Endometrial microvascular endothelial cells (primary cell): Measurements from ENCODE around the gene RHOT2. TPM values are rescaled to one million over a fixed set of nuclear protein-coding genes. Genes with fewer than 3 reads are reported as not detected.

Experiments used
- in situ Hi-C: cut with HindIII; loops from 2 replicates; pipeline ENCODE4 v1.10.0; 2017; ENCODE audit warnings: low sequenced_read_pairs, low pct_unique_long_range_greater_than_20kb; ENCODE audit errors: inconsistent ontology term
- total RNA-seq: library from RNA; depleted of rRNA; stranded (reverse); fragments of >200 nt; gene quantifications from one replicate; pipeline ENCODE4 v1.2.3, GENCODE V29; 2015; ENCODE audit errors: inconsistent ontology term

Gene RHOT2
- 41.3 TPM for total RNA-seq

DNA sequence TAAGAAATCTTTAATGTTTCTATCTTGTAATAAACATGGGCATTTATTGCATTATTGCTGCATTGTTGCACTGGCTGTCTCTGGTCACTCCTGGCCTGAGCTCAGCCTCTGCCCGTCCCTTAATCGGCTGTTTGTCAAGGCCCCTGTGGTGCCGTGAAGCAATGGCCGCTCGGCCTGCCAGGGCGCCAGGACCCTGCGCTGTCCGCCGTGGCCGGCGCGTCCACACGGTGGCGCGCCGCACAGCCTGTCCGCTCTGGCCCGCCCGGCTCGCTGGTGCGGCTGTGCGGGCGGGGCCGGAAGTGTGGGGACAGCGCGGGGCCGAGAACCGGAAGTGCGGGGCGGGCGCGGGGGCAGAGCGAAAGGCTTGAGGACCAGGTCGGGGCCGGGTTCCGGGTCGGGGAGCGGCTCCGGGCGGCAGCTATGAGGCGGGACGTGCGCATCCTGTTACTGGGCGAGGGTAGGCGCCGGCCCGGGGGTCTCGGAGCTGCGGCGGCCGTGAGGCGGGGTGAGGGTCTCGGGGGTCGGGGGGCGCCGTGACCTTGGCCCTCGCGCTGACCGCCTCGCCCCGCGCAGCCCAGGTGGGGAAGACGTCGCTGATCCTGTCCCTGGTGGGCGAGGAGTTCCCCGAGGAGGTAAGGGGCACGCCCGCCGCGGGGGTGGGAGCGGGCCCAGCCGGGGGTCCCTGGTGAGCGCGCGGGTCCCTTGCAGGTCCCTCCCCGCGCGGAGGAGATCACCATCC lies at the start of gene RHOT2:
RHOT2 (plus strand) TSS at position 353 of the 739 bp plus-strand sequence; CDS start at position 421, 68 bp downstream.
- in situ Hi-C loops = no loop called here

DNA sequence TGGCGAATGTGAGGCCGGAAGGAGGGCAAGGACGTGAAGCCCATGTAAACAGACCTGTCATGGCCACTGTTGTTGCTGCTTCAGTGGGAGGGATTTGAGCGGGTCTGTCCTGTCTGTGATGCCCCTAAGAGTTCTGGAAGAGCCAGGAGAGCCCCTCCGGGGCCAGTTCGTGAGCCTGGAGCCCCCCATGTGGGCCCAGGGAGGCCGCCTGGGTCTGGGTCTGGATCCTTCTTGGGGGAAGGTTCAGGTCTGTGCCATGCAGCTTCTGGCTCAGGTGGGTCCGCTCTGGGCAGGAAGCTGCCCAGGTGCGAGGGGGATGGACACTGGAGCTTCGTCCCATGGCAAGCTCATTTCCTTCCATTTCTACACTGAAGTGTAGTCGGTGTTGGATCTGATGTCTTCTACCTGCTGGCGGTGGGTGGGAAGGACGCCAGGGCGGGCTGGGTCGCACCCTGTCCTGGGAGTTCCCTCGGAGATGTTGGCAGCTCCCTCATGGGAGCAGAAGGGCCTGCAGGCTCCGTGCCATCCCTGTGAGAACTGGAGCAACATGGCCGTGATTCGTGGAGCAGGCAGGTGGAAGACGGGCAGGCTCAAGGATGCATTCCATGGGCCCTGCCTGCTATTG lies 48.3 kb upstream of the RHOT2 start:
- in situ Hi-C loops = no loop called here

DNA sequence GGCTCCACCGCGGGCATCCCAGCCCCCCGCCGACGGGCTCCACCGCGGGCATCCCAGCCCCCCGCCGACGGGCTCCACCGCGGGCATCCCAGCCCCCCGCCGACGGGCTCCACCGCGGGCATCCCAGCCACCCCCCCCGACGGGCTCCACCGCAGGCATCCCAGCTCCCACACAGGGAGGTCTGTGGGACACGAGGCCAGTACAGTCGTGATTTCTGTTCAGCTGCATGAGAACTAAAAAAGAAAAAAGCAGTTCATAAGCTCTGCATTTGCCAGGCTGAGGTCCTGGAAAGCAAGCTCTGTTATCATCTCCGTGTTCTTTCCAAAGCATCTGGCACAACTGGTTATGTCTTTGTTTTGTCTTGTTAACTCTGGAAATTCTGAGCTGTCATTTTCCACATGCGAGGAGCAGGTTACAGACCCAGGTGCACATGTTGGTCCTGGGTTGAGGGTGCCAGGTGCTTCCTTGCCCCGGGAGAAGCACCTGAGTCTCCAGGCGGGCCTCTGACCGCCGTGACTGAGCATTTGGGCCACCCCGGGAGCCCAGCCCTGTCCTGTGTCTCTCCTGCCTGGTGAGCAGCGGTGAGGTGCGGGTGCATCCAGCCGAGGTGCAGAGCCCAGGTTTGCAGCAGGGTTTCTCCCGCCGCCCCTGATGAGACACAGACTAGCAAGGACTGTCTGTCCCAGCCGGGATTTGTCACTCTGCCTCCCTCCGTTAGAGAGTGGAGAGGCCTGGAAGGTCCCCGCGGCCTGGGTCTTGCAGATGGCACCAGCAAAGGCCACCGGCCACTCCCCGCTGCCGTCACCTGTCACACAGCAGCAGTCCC lies 47.0 kb upstream of the RHOT2 start:
- in situ Hi-C loops = no loop called here

DNA sequence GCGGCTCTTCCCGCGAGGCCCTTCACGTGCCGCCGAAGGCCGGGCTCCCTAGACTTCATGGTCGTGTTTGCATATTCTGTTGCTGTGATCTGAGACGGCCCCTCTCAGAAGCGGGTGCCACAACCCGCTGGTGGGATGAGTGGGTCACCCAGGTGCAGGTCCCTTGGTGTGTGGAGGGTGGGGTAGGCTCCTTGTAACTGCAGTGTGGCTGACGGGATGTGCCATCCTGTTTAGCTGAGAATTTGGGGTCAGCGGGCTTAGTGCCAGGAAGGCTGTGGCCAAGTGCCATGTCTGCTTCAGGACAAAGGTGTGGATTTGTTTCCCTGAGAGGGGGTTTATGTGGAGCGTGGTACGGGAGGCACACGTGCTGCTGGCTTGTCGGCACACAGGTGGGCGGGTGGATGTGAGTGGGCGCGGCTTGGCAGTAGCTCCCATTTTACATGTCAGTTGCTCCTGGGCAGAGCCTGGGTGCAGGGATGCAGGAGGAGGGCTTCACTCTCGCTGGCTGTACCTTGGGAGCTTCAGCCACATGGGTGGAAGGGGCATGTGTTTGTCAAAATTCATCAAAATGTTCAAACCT lies 46.3 kb upstream of the RHOT2 start:
- in situ Hi-C loops = no loop called here

DNA sequence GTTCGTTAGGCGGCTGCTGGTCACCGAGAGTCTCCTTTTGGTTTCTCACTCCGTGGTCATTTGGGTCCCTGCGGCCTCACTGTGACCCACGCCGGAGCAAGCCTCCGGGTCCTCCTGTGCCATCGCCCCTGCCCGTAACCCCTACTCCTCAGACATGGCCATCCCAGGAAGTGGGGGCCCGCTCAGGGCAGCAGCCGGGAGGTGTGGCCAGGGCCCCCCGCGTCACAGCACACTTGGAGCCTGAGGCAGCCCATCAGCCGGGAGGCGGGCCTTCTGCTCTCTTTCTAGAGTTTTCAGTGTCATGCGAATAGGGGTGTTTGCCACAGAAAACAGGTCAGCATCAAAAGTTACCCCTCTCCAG lies 45.0 kb upstream of the RHOT2 start:
- in situ Hi-C loops = no loop called here

DNA sequence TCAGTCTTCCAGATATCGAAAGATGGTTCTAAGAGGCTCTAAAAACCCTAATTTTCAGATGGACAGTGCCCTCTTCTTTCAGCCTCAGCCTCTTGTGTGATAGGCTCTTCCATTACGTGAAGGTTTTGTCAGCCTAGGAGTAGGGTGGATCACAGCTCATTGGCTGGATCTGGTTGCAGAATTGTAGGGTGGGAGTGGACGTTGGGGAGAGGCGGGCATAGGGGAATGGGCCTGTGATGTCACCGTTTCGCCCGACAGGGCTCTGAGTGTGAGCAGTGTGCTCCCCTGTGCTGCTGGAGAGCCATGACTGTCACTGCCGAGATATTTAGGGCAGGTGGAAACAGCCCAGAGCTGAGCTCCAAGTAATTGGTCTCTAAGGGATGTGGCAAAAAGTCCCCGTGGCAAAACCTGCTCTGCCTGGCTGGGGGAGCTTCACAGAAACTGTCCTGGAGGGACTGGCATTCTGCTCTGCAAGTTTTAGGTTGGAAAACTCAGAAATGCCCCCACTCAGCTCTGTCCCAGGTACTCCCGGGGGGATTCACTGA lies 43.3 kb upstream of the RHOT2 start:
- in situ Hi-C loops = no loop called here

DNA sequence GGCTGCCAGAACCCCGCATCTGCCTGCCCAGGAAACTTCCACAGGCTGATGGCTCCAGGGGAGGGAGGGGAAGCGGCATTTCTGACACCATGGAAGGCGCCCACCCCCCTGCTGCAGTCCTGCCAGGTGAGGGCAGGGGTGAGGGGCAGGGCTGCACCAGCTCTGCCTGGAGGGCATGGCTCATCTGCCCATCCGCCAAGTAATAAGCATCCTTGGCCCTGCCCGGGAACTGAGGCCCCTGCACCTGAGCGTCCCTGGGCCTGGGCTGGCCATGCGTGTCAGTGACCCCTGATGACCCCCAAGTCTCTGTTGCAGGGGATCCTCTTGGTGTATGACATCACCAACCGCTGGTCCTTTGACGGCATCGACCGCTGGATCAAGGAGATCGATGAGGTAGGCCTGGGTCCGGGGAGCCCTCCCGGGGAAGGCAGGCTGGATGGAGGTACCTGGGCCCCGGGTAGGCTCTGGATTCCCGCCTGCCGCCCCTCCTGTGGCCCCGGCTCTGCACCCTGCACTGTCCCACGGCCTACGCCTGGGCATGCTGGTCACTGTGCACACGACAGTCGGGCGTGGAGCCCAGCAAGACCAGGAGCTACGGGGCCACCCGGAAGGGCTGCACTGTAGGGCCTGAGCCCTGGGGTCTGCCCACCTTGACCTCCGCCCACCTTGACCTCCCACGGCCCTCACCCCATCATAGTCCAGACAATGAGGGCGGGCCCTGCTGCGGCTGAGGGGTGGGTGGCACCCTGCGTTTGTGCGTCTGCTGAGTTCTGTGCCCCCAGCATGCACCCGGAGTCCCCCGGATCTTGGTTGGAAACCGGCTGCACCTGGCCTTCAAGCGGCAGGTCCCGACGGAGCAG lies 42.6 kb upstream of the RHOT2 start:
- in situ Hi-C loops = no loop called here

DNA sequence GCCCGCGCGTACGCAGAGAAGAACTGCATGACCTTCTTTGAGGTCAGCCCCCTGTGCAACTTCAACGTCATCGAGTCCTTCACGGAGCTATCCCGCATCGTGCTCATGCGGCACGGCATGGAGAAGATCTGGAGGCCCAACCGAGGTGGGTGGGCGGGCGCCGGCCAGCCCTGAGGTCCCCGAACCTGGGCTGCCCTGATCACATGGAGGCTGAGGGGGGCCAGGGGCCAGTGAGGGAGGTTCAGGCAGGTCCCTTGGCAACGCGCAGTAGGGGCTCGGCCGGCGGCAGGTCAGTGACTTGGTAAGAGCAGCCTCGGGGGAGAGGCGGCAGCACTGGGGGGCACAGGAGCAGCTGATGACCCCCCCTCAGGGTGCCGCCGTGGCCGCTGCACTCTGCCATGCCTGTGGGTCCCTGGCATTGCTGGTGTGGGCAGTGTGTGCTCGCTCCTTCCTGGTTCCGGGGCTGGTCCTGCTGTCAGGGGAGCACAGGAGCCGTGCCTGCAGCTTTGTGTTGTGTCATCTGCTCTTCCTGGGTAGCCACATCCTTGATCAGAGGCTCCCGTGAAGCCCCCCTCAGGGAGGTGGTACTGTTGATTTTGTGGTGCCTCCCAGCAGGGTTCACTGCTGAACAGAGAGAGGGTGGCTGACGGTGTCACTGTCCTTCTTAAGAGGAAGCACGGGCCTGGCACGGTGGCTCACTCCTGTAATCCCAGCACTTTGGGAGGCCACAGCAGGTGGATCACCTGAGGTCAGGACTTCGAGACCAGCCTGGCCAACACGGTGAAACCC lies 41.8 kb upstream of the RHOT2 start:
- in situ Hi-C loops = no loop called here

DNA sequence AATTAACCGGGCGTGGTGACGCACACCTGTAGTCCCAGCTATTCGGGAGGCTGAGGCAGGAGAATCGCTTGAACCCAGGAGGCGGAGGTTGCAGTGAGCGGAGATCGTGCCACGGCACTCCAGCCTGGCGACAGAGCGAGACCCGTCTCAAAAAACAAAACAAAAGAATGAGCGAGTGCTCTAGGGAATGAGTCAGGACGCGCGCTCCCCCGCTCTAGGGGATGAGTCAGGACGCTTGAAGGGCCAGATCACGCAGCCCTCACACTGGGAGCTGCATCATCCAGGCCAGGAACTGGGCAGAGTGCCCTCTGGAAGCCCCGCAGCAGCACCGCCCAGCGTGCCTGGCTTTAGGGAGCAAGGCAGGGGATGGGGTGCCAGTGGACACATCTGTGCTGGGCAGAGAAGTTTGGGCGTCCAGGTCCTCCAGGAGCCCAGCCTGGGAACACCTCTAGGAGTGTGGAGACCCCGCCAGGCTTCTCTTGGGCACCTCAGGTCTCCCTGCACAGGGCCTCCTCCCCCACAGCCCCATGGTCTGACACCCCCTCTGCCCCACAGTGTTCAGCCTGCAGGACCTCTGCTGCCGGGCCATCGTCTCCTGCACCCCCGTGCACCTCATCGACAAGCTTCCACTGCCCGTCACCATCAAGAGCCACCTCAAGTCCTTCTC lies 41.0 kb upstream of the RHOT2 start:
- in situ Hi-C loops = no loop called here

DNA sequence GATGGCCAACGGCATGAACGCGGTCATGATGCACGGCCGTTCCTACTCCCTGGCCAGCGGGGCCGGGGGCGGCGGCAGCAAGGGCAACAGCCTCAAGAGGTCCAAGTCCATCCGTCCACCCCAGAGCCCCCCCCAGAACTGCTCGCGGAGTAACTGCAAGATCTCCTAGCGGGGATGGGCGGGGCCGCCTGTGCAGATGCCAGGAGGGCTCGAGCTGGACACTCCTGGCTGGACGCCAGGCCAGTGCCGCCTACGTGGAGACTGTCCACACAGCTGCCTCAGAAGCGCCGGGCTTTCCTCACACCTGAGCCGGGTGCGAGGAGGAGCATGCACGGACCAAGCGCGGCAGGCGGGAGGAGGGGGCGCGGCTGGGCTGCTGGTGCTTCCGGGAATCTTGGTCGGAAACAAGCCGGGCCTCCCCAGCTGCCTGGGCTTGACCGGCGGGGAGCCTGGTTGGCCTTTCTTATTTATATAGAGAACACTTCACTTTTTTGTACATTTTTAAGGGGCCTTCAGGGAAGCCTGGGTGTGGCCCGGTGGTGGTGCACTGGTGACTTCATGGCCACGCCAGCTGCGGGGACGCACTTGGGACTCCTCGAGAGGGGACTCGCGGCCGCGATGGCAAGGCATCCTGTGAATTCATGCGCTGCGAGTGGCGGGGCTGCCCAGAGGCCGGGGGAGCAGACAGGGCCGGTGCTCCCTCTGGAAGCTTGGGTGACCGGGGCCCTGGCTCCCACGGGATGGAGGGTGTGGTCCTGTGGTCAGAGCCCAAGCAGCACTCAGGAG lies 40.3 kb upstream of the RHOT2 start:
- in situ Hi-C loops = no loop called here

DNA sequence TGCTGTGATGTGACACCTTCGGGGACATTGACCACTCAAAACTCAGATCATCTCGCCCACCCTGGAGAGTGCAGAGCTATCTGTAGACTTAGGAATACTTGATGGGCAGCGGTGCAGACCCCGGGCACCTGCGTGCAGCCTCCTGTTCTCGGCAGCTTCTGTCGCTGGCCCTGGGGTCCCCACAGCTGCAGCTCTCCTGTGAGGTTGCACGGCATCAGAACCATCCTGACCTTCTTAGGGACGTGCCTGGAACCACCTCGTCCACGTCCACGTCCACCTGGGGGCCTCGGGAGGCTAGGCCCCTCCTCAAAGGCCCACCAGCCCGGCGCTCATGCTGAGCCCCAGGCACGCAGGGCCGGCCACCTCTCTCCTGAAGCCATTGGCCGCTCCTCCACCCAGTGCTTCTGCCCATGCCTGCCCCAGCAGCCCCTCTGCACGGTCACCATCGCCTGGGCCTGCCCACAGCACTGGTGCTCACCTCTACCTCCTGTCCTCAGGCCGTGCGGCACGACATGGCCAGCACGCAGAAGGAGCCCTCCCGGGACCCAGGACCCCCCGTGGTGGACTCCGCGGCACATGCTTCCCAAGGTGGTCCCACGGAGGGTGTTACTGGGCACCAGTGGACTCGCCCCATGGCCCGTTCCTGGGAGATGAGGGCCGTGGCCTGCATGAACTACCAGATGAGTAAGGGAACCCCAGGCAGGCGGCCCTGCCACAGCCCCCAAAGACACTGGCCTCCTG lies 39.4 kb upstream of the RHOT2 start:
- in situ Hi-C loops = no loop called here

DNA sequence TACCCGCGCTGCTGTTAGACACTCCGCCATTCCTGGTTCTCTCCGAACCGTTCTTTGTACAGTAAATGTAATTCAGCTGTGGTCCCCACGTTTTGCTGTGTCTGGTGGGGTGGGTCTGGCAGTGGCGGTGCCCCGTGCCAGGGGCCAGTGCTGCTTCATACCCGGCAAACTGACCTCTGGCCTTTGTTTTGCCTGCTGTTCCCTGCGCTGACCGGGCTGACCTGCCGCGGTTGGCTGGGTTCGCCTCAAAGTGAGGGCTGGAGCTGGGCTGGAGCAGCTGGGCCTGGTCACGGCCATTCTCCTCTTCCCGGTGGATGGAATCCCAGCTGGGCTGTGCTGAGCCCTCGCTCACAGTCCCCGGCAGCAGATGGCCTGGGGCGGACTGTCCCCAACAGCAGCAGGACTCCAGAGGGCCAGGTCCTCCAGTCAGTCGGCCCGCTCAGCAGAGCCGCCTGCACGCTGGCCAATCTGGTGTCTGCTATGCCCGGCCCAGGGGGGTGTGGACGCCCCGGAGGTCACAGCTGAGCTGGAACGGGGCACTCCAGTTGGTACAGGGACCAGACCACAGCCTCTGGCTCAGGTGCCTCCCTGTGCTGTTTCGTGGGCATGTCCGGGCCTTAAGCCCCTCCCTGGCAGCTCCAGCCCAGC lies 38.6 kb upstream of the RHOT2 start:
- in situ Hi-C loops = no loop called here

DNA sequence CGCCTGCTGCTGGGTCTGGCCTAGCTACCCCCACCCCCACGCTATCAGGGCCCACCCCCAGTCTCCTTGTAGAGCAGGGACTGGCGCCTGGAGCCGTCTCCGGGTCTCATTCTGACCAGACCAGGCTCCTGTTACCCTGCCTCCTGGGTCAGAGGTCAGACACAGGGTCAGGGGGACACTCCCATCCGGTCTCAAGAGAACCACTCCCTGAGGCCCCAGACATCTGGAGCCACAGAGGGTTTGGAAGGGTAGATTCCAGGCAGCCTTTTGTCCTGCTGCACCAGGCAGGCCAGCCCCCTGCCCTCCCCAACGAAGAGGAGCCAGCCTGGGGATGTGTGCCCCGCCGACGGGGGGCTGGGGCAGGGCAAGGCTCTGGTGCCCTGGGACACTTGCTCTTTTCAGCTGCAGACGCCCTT lies 38.1 kb upstream of the RHOT2 start:
- in situ Hi-C loops = no loop called here

DNA sequence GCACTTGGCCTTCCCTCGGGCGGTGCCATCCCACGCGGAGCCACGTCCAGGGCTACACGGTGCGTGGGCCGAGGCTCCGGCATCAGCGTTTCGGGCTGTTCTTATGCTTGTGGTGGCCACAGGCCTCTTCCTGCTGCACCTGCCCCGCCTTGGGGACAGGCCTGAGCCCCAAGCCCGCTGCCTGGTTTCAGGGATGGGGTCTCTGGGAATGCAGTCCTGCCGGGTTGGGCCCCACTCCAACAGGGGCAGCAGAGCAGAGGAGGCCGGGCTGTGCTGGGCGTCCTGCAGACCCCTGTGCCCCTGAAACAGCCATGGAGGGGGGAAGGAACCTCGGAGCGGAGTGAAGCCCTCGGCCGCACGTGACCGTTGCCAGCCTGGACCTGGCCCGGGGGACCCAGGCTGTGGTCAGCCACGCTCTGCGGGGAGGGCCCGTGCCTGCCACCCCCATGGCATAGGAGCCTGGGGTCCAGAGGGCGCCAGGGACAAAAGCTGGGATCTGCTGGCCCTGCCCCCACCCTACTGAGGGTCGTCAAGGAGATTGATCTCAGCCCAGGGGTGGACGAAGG lies 37.6 kb upstream of the RHOT2 start:
- in situ Hi-C loops = no loop called here

DNA sequence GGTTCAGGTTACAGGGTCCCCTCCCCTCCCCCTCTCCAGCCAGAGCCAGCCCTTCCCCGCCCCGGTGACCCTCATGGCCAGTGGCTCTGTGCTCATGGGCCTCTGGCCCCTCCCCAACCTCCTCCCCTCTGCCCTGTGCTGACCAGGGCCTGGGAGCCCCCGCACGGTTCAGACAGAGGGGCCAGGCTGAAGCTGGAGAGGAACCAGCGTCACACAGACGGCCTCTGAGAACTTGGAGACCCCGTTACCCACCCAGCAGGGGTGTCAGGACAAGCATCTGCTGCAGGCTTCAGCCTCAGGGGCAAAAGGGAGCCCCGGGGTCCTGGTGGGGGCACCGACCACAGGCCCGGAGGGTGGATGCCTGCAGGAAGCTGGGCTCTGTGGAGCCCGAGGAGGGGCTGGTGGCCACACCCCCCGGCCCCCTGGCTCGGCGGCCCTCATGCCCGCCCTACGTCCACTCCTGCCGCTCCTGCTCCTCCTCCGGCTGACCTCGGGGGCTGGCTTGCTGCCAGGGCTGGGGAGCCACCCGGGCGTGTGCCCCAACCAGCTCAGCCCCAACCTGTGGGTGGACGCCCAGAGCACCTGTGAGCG lies 37.0 kb upstream of the RHOT2 start, which contains the start of gene WFIKKN1:
WFIKKN1 (plus strand) TSS at position 171 of the 591 bp plus-strand sequence; CDS start at position 440, 269 bp downstream.
- in situ Hi-C loops = no loop called here
